Measurements from ENCODE around the gene ITGAE.
"Not testable (repeated sequence)": the region's sequence is repeated elsewhere in the genome, so short reads cannot be mapped to it uniquely, and the experiment has no call there.

The ITGAE gene

GRCh38 chr17:3801347-3801746, 359 bp upstream of the ITGAE start:
- Histone ChIP-seq H3K4me1 (ENCODE audit: control insufficient read depth, insufficient read depth, low read length) (no peaks in the 10 kb centered on the region), H3K36me3 (ENCODE audit: control insufficient read depth, insufficient read depth, low read length) (no peaks in the 10 kb centered on the region), H3K4me3 (ENCODE audit: low read length) (no peak overlapping the region), H3K9me3 (ENCODE audit: control insufficient read depth, low read length) (no peaks in the 10 kb centered on the region), H3K9ac (ENCODE audit: low read length) (no peak overlapping the region), H3K27me3 (ENCODE audit: control insufficient read depth, insufficient read depth, low read length) (no peaks in the 10 kb centered on the region)

- no peaks in the 10 kb centered on the region for H3K36me3 ChIP-seq (ENCODE audit: control insufficient read depth, insufficient read depth, low read length)
- H3K9ac ChIP-seq (ENCODE audit: low read length) = no peak overlapping the region
- no peaks in the 10 kb centered on the region for H3K4me1 ChIP-seq (ENCODE audit: control insufficient read depth, insufficient read depth, low read length)
- no peaks in the 10 kb centered on the region for H3K9me3 ChIP-seq (ENCODE audit: control insufficient read depth, low read length)
- no peak overlapping the region for H3K4me3 ChIP-seq (ENCODE audit: low read length)
- H3K27me3 ChIP-seq (ENCODE audit: control insufficient read depth, insufficient read depth, low read length) = no peaks in the 10 kb centered on the region
Observed at GRCh38 chr17:3799181-3799945, 1.6 kb downstream of the ITGAE start.

- no peaks in the 10 kb centered on the region for H3K9me3 ChIP-seq (ENCODE audit: control insufficient read depth, low read length)
- no peak overlapping the region for H3K4me3 ChIP-seq (ENCODE audit: low read length)
- no peaks in the 10 kb centered on the region for H3K4me1 ChIP-seq (ENCODE audit: control insufficient read depth, insufficient read depth, low read length)
- H3K9ac ChIP-seq (ENCODE audit: low read length) = no peak overlapping the region
- H3K27me3 ChIP-seq (ENCODE audit: control insufficient read depth, insufficient read depth, low read length) = no peaks in the 10 kb centered on the region
- H3K36me3 ChIP-seq (ENCODE audit: control insufficient read depth, insufficient read depth, low read length) = no peaks in the 10 kb centered on the region
Observed at GRCh38 chr17:3798273-3799180, 2.5 kb downstream of the ITGAE start.

- Histone ChIP-seq H3K27me3 (ENCODE audit: control insufficient read depth, insufficient read depth, low read length) (no peaks in the 10 kb centered on the region), H3K9ac (ENCODE audit: low read length) (no peak overlapping the region), H3K4me3 (ENCODE audit: low read length) (no peak overlapping the region), H3K36me3 (ENCODE audit: control insufficient read depth, insufficient read depth, low read length) (no peaks in the 10 kb centered on the region), H3K4me1 (ENCODE audit: control insufficient read depth, insufficient read depth, low read length) (no peaks in the 10 kb centered on the region), H3K9me3 (ENCODE audit: control insufficient read depth, low read length) (no peaks in the 10 kb centered on the region)
Observed at GRCh38 chr17:3796822-3797170, 4.2 kb downstream of the ITGAE start.

- Histone ChIP-seq H3K4me1 (ENCODE audit: control insufficient read depth, insufficient read depth, low read length) (no peaks in the 10 kb centered on the region), H3K9me3 (ENCODE audit: control insufficient read depth, low read length) (no peaks in the 10 kb centered on the region), H3K9ac (ENCODE audit: low read length) (no peak overlapping the region), H3K27me3 (ENCODE audit: control insufficient read depth, insufficient read depth, low read length) (no peaks in the 10 kb centered on the region), H3K36me3 (ENCODE audit: control insufficient read depth, insufficient read depth, low read length) (no peaks in the 10 kb centered on the region), H3K4me3 (ENCODE audit: low read length) (no peak overlapping the region)
Observed at GRCh38 chr17:3796110-3796821, 4.7 kb downstream of the ITGAE start.

- Histone ChIP-seq H3K27me3 (ENCODE audit: control insufficient read depth, insufficient read depth, low read length) (no peaks in the 10 kb centered on the region), H3K4me3 (ENCODE audit: low read length) (no peak overlapping the region), H3K9me3 (ENCODE audit: control insufficient read depth, low read length) (no peaks in the 10 kb centered on the region), H3K36me3 (ENCODE audit: control insufficient read depth, insufficient read depth, low read length) (no peaks in the 10 kb centered on the region), H3K9ac (ENCODE audit: low read length) (no peak overlapping the region), H3K4me1 (ENCODE audit: control insufficient read depth, insufficient read depth, low read length) (no peaks in the 10 kb centered on the region)
Observed at GRCh38 chr17:3795390-3796102, 5.4 kb downstream of the ITGAE start.

GRCh38 chr17:3794557-3795389, 6.2 kb downstream of the ITGAE start:
- no peak overlapping the region for H3K4me3 ChIP-seq (ENCODE audit: low read length)
- H3K36me3 ChIP-seq (ENCODE audit: control insufficient read depth, insufficient read depth, low read length) = no peaks in the 10 kb centered on the region
- H3K9me3 ChIP-seq (ENCODE audit: control insufficient read depth, low read length) = no peaks in the 10 kb centered on the region
- H3K9ac ChIP-seq (ENCODE audit: low read length) = no peak overlapping the region
- H3K27me3 ChIP-seq (ENCODE audit: control insufficient read depth, insufficient read depth, low read length) = no peaks in the 10 kb centered on the region
- H3K4me1 ChIP-seq (ENCODE audit: control insufficient read depth, insufficient read depth, low read length) = no peaks in the 10 kb centered on the region

GRCh38 chr17:3794152-3794551, 6.8 kb downstream of the ITGAE start:
- not testable (repeated sequence) for H3K9me3 ChIP-seq (ENCODE audit: control insufficient read depth, low read length); H3K4me1 ChIP-seq (ENCODE audit: control insufficient read depth, insufficient read depth, low read length); H3K36me3 ChIP-seq (ENCODE audit: control insufficient read depth, insufficient read depth, low read length); H3K4me3 ChIP-seq (ENCODE audit: low read length); H3K9ac ChIP-seq (ENCODE audit: low read length); H3K27me3 ChIP-seq (ENCODE audit: control insufficient read depth, insufficient read depth, low read length)

GRCh38 chr17:3793258-3793657, 7.7 kb downstream of the ITGAE start:
- H3K36me3 ChIP-seq (ENCODE audit: control insufficient read depth, insufficient read depth, low read length); H3K27me3 ChIP-seq (ENCODE audit: control insufficient read depth, insufficient read depth, low read length); H3K4me3 ChIP-seq (ENCODE audit: low read length); H3K4me1 ChIP-seq (ENCODE audit: control insufficient read depth, insufficient read depth, low read length); H3K9ac ChIP-seq (ENCODE audit: low read length); H3K9me3 ChIP-seq (ENCODE audit: control insufficient read depth, low read length): not testable (repeated sequence)

GRCh38 chr17:3792481-3792880, 8.5 kb downstream of the ITGAE start:
- Histone ChIP-seq H3K4me3 (ENCODE audit: low read length) (no peak overlapping the region), H3K9ac (ENCODE audit: low read length) (no peak overlapping the region), H3K9me3 (ENCODE audit: control insufficient read depth, low read length) (no peaks in the 10 kb centered on the region), H3K4me1 (ENCODE audit: control insufficient read depth, insufficient read depth, low read length) (no peaks in the 10 kb centered on the region), H3K27me3 (ENCODE audit: control insufficient read depth, insufficient read depth, low read length) (no peaks in the 10 kb centered on the region), H3K36me3 (ENCODE audit: control insufficient read depth, insufficient read depth, low read length) (no peaks in the 10 kb centered on the region)

- Histone ChIP-seq H3K9ac (ENCODE audit: low read length) (no peak overlapping the region), H3K4me3 (ENCODE audit: low read length) (no peak overlapping the region)
Observed at GRCh38 chr17:3788200-3788599, 12.8 kb downstream of the ITGAE start.

More at GRCh38 chr17:3788200-3788599, 12.8 kb downstream of the ITGAE start:
- H3K9me3 ChIP-seq (ENCODE audit: control insufficient read depth, low read length) = no peaks in the 10 kb centered on the region
- H3K4me1 ChIP-seq (ENCODE audit: control insufficient read depth, insufficient read depth, low read length) = no peaks in the 10 kb centered on the region
- H3K36me3 ChIP-seq (ENCODE audit: control insufficient read depth, insufficient read depth, low read length) = no peaks in the 10 kb centered on the region
- no peaks in the 10 kb centered on the region for H3K27me3 ChIP-seq (ENCODE audit: control insufficient read depth, insufficient read depth, low read length)
